Measurements from ENCODE around the gene ITM2B. TPM values are rescaled to one million over a fixed set of nuclear protein-coding genes. Genes with fewer than 3 reads are reported as not detected.
"Not testable (repeated sequence)": the region's sequence is repeated elsewhere in the genome, so short reads cannot be mapped to it uniquely, and the experiment has no call there.

The ITM2B gene
- total and polyA plus RNA-seq, 4 donors = 371 to 853 (median 469) TPM

GRCh38 chr13:48192411-48192935 is 40.5 kb upstream of the ITM2B start:
- no peak for ATAC-seq (ENCODE audit: insufficient read depth, low FRiP score)
- TF ChIP-seq CTCF (IDR thresholded peaks at IDR 0.05; ENCODE audit: control extremely low read depth, extremely low read depth) = no peak
- WGBS, 2 donors = 71 to 75% methylated on average over 8 of the region's 8 CpGs

GRCh38 chr13:48194379-48194754 is 38.6 kb upstream of the ITM2B start:
- ATAC-seq (ENCODE audit: insufficient read depth, low FRiP score) = no peak
- TF ChIP-seq CTCF (IDR thresholded peaks at IDR 0.05; ENCODE audit: control extremely low read depth, extremely low read depth) = no peak
- no peak overlapping the region for H3K9ac ChIP-seq (ENCODE audit: insufficient read depth in 1 of 2, low read length in 2 of 2)
- no peak overlapping the region for H3K27ac ChIP-seq (ENCODE audit: low read depth in 1 of 2, low read length in 1 of 2)
- DNase-seq = peak in 2 of 3 donors; percentile 9 to 18
- no peaks in the 10 kb centered on the region for H3K4me1 ChIP-seq (ENCODE audit: control insufficient read depth in 5 of 5, insufficient read depth in 5 of 5, low read length in 5 of 5)
- H3K4me3 ChIP-seq = no peak overlapping the region
- H3K36me3 ChIP-seq (ENCODE audit: control insufficient read depth in 4 of 4, insufficient read depth in 4 of 4, low read length in 4 of 4) = no peaks in the 10 kb centered on the region
- no peaks in the 10 kb centered on the region for H3K27me3 ChIP-seq (ENCODE audit: control insufficient read depth in 3 of 3, insufficient read depth in 3 of 3, low read length in 2 of 3)
- H3K9me3 ChIP-seq (ENCODE audit: control insufficient read depth in 4 of 4, insufficient read depth in 3 of 4, low read length in 3 of 4) = no peaks in the 10 kb centered on the region
- WGBS, 2 donors = 34 to 51% methylated on average over 3 of the region's 3 CpGs

More at GRCh38 chr13:48192411-48192935, 40.5 kb upstream of the ITM2B start:
- Histone ChIP-seq H3K9me3 (ENCODE audit: control insufficient read depth in 4 of 4, insufficient read depth in 3 of 4, low read length in 3 of 4) (no peaks in the 10 kb centered on the region), H3K36me3 (ENCODE audit: control insufficient read depth in 4 of 4, insufficient read depth in 4 of 4, low read length in 4 of 4) (no peaks in the 10 kb centered on the region), H3K4me3 (no peak overlapping the region), H3K4me1 (ENCODE audit: control insufficient read depth in 5 of 5, insufficient read depth in 5 of 5, low read length in 5 of 5) (no peaks in the 10 kb centered on the region), H3K27me3 (ENCODE audit: control insufficient read depth in 3 of 3, insufficient read depth in 3 of 3, low read length in 2 of 3) (no peaks in the 10 kb centered on the region), H3K9ac (ENCODE audit: insufficient read depth in 1 of 2, low read length in 2 of 2) (no peak overlapping the region), H3K27ac (ENCODE audit: low read depth in 1 of 2, low read length in 1 of 2) (no peak overlapping the region)
- no peak for DNase-seq

GRCh38 chr13:48199404-48199946 is 33.5 kb upstream of the ITM2B start:
- H3K27ac ChIP-seq (ENCODE audit: low read depth in 1 of 2, low read length in 1 of 2) = no peak overlapping the region
- ATAC-seq (ENCODE audit: insufficient read depth, low FRiP score) (no peak), DNase-seq (no peak)
- H3K4me3 ChIP-seq = no peak overlapping the region
- no peak overlapping the region for H3K9ac ChIP-seq (ENCODE audit: insufficient read depth in 1 of 2, low read length in 2 of 2)
- no peaks in the 10 kb centered on the region for H3K4me1 ChIP-seq (ENCODE audit: control insufficient read depth in 5 of 5, insufficient read depth in 5 of 5, low read length in 5 of 5)
- H3K36me3 ChIP-seq (ENCODE audit: control insufficient read depth in 4 of 4, insufficient read depth in 4 of 4, low read length in 4 of 4) = no peaks in the 10 kb centered on the region
- no peak for TF ChIP-seq CTCF (IDR thresholded peaks at IDR 0.05; ENCODE audit: control extremely low read depth, extremely low read depth)
- WGBS, 2 donors = 51 to 75% methylated on average over 4 of the region's 4 CpGs
- H3K27me3 ChIP-seq (ENCODE audit: control insufficient read depth in 3 of 3, insufficient read depth in 3 of 3, low read length in 2 of 3) = no peaks in the 10 kb centered on the region
- no peaks in the 10 kb centered on the region for H3K9me3 ChIP-seq (ENCODE audit: control insufficient read depth in 4 of 4, insufficient read depth in 3 of 4, low read length in 3 of 4)

GRCh38 chr13:48201044-48201443 is 32.0 kb upstream of the ITM2B start:
- H3K4me3 ChIP-seq = no peak overlapping the region
- H3K27ac ChIP-seq (ENCODE audit: low read depth in 1 of 2, low read length in 1 of 2) = no peak overlapping the region
- DNase-seq = no peak
- H3K27me3 ChIP-seq (ENCODE audit: control insufficient read depth in 3 of 3, insufficient read depth in 3 of 3, low read length in 2 of 3) = no peaks in the 10 kb centered on the region
- no peak for TF ChIP-seq CTCF (IDR thresholded peaks at IDR 0.05; ENCODE audit: control extremely low read depth, extremely low read depth)
- 85 to 87% methylated on average over 3 of the region's 3 CpGs for WGBS, 2 donors
- H3K9me3 ChIP-seq (ENCODE audit: control insufficient read depth in 4 of 4, insufficient read depth in 3 of 4, low read length in 3 of 4) = no peaks in the 10 kb centered on the region
- H3K4me1 ChIP-seq (ENCODE audit: control insufficient read depth in 5 of 5, insufficient read depth in 5 of 5, low read length in 5 of 5) = no peaks in the 10 kb centered on the region
- H3K9ac ChIP-seq (ENCODE audit: insufficient read depth in 1 of 2, low read length in 2 of 2) = no peak overlapping the region
- H3K36me3 ChIP-seq (ENCODE audit: control insufficient read depth in 4 of 4, insufficient read depth in 4 of 4, low read length in 4 of 4) = no peaks in the 10 kb centered on the region
- ATAC-seq (ENCODE audit: insufficient read depth, low FRiP score) = no peak

GRCh38 chr13:48207207-48207606 is 25.8 kb upstream of the ITM2B start:
- DNase-seq; H3K27ac ChIP-seq (ENCODE audit: low read depth in 1 of 2, low read length in 1 of 2); H3K4me1 ChIP-seq (ENCODE audit: control insufficient read depth in 5 of 5, insufficient read depth in 5 of 5, low read length in 5 of 5); H3K9me3 ChIP-seq (ENCODE audit: control insufficient read depth in 4 of 4, insufficient read depth in 3 of 4, low read length in 3 of 4); H3K27me3 ChIP-seq (ENCODE audit: control insufficient read depth in 3 of 3, insufficient read depth in 3 of 3, low read length in 2 of 3); H3K4me3 ChIP-seq; H3K9ac ChIP-seq (ENCODE audit: insufficient read depth in 1 of 2, low read length in 2 of 2); ATAC-seq (ENCODE audit: insufficient read depth, low FRiP score); H3K36me3 ChIP-seq (ENCODE audit: control insufficient read depth in 4 of 4, insufficient read depth in 4 of 4, low read length in 4 of 4): not testable (repeated sequence)
- WGBS, 2 donors = 84 to 85% methylated on average over 4 of the region's 4 CpGs
